Activated naive CD4-positive, alpha-beta T cell treated with anti-CD3 and anti-CD28 coated beads for 36 hours (primary cell): ENCODE measurements around the gene RABEP1. TPM values are rescaled to one million over a fixed set of nuclear protein-coding genes. Genes with fewer than 3 reads are reported as not detected.
A peak's percentile ranks its signal among the peaks of the same experiment; 100 is the strongest.

Source experiments
- CTCF ChIA-PET: fragments of 350-600 bp; sonication (Branson Sonifier 250); formaldehyde crosslinking; loops from one replicate; lab custom pipeline; 2021; ENCODE audit warnings: antibody characterized with exemption; lab: Charles Lee
- DNase-seq: peaks from one replicate; pipeline ENCODE4 v3.0.0-alpha.2; 2020
- H3K27ac Mint-ChIP-seq: one replicate; pipeline ENCODE4 v1.8.0; 2021; ENCODE audit warnings: mild to moderate bottlenecking, mixed read lengths
- H3K27me3 Mint-ChIP-seq: one replicate; pipeline ENCODE4 v1.8.0; 2021; ENCODE audit warnings: low read depth, mixed read lengths
- H3K36me3 Mint-ChIP-seq: one replicate; pipeline ENCODE4 v1.8.0; 2021; ENCODE audit warnings: low read depth, mixed read lengths
- H3K4me1 Mint-ChIP-seq: one replicate; pipeline ENCODE4 v1.8.0; 2021; ENCODE audit warnings: low read depth, mixed read lengths
- H3K4me3 Mint-ChIP-seq: one replicate; pipeline ENCODE4 v1.8.0; 2021; ENCODE audit warnings: mild to moderate bottlenecking, moderate library complexity, mixed read lengths
- H3K9me3 Mint-ChIP-seq: one replicate; pipeline ENCODE4 v1.8.0; 2021; ENCODE audit warnings: mixed read lengths
- intact Hi-C: fragments of 100-400 bp; cut with micrococcal nuclease; formaldehyde crosslinking; loops from one replicate; pipeline ENCODE4 v1.15.1; 2023
- total RNA-seq, 2 experiments: library from RNA; stranded (reverse); gene quantifications; one replicate each; pipeline ENCODE4 v1.2.3, GENCODE V29; 2021

Gene RABEP1
- total RNA-seq, 2 experiments from 2014 or later, result 57.9 to 59.3 TPM

DNA sequence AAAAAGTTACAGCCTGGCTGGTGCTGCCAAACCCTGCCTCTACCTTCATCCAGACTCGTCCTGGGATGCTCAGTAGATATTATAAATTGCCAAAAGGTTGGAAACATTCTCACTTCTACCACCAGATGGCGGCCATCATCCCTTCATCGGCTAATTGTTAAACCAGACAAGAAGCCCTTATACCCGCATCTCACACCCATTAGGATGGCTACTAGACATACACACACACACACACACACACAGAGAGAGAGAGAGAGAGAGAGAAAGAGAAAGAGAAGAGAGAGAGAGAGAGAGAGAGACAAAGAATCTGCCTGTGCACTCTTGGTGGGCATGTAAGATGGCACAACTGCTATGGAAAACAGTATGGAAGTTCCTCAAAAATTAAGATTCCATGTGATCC is 32.5 kb upstream of the RABEP1 start:
- Mint-ChIP-seq H3K4me1 (peaks cover 8% of the 10 kb centered on the region), H3K27me3 (no peaks in the 10 kb centered on the region), H3K4me3 (no peak overlapping the region), H3K9me3 (no peaks in the 10 kb centered on the region), H3K36me3 (no peaks in the 10 kb centered on the region), H3K27ac (no peak overlapping the region)
- intact Hi-C loops, result loop anchor here (1.0 to 5.0 kb wide), 4 partner anchors 33 to 335 kb away; partner anchors contain the start of genes C1QBP, NLRP1 and RABEP1
- DNase-seq, result peak; percentile 85
- CTCF ChIA-PET, result interaction anchor here (0.6 to 1.4 kb wide), 7 partner anchors 10 to 191 kb away, joined by 3 to 6 read pairs (median 3); no protein-coding TSS in a partner anchor

DNA sequence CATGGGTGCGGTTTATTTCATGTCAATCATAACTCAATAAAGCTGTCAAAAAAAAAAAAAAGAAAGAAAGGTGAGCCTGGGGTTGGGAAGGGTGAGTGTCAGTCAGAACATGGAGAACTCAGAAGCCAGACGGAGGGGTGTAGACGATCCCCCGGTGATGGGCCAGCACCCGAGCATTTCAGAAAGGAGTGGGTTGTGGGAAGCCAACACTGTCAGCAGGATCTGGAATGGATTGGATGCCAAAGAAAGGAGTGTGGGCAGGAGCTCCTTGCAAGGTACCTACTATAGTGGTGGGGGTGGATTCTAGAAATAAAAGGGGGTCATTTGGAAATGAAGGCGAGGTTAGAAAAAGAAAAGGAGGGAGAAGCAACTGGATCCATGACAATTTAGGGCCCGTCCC is 27.7 kb upstream of the RABEP1 start:
- Mint-ChIP-seq H3K9me3 (no peaks in the 10 kb centered on the region), H3K27ac (no peak overlapping the region), H3K4me3 (no peak overlapping the region), H3K27me3 (no peaks in the 10 kb centered on the region), H3K36me3 (no peaks in the 10 kb centered on the region), H3K4me1 (peaks cover 15% of the 10 kb centered on the region)
- CTCF ChIA-PET, result interaction anchor here (1.2 kb wide), 1 partner anchor 186 kb away, joined by 5 read pairs; no protein-coding TSS in a partner anchor
- no peak for DNase-seq
- intact Hi-C loops, result no loop called here

DNA sequence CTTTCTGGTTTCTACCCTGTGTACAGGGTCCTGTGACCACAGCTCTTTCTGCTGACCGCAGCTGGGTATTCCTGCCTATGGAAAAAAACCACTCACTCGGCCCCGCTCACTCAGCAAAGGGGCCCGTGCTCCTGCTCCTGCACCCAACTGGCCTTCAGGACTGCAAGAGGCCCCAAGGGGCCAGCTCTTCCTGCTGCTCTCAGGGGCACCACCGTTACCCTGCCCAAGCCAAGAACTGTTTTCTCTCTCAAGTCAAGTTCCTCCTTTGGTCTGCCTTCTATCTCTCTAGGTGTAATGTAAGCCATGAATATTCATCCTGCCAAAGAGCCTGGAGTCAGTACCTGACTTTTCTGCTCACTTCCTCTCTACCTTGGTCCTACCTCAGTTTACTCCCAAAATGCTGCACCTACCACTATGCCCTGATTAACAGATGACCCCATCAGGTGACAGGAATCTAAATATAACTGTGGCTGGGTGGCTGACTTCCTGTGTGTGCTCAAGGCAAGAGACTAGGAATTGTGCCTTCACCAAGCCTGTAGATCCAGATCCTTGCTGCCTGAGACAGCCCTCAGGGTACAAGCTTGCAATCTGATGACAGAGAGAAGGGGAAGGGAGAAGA is 27.1 kb upstream of the RABEP1 start:
- H3K36me3 Mint-ChIP-seq, result no peaks in the 10 kb centered on the region
- intact Hi-C loops, result no loop called here
- no peaks in the 10 kb centered on the region for H3K9me3 Mint-ChIP-seq
- peaks cover 11% of the 10 kb centered on the region for H3K4me1 Mint-ChIP-seq
- H3K27ac Mint-ChIP-seq, result no peak overlapping the region
- no peak overlapping the region for H3K4me3 Mint-ChIP-seq
- no peak for DNase-seq
- CTCF ChIA-PET, result no interaction called here
- H3K27me3 Mint-ChIP-seq, result no peaks in the 10 kb centered on the region

DNA sequence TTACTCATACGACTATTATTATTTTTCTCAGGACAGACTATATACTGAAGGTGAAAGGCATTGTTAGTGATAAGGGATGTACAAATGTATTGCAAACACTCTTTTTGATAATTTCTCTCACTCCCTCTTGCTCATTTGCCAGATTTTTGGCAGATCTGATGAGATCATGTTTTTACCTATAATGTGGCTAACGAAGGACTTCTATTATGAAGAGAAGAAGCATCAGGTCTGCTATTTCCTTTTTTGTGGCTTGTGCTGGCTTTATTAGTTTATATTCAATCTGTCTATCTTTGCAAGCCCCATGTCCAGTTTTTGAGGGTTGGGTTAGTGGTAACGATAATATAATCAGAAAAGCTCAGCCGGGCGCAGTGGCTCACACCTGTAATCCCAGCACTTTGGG is 25.0 kb upstream of the RABEP1 start:
- CTCF ChIA-PET, result no interaction called here
- Mint-ChIP-seq H3K27me3 (no peaks in the 10 kb centered on the region), H3K9me3 (no peaks in the 10 kb centered on the region), H3K4me3 (no peak overlapping the region), H3K4me1 (peaks cover 11% of the 10 kb centered on the region), H3K36me3 (no peaks in the 10 kb centered on the region), H3K27ac (no peak overlapping the region)
- intact Hi-C loops, result no loop called here
- DNase-seq, result no peak

DNA sequence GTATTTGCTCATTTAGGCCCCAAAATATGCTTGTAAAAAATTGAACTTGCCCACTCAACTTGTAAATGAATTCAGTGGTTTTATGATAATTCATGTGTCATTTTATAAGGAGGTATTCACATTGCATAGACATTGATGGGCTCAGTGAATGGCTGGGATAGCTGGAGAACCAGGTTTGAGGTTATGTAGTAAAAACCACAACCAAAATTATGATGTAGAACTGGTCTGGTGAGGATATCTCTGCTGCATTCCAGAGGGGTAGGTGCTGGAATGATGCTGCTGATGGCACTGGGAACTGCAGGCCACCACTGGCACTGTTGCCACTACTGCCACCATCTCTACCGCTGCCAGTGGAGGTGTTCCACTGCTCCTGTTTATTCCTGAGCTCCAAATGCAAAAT is 21.5 kb upstream of the RABEP1 start:
- H3K4me1 Mint-ChIP-seq, result no peaks in the 10 kb centered on the region
- H3K27ac Mint-ChIP-seq, result no peak overlapping the region
- intact Hi-C loops, result no loop called here
- DNase-seq, result no peak
- no peaks in the 10 kb centered on the region for H3K9me3 Mint-ChIP-seq
- no peaks in the 10 kb centered on the region for H3K27me3 Mint-ChIP-seq
- CTCF ChIA-PET, result no interaction called here
- H3K36me3 Mint-ChIP-seq, result no peaks in the 10 kb centered on the region
- no peak overlapping the region for H3K4me3 Mint-ChIP-seq

DNA sequence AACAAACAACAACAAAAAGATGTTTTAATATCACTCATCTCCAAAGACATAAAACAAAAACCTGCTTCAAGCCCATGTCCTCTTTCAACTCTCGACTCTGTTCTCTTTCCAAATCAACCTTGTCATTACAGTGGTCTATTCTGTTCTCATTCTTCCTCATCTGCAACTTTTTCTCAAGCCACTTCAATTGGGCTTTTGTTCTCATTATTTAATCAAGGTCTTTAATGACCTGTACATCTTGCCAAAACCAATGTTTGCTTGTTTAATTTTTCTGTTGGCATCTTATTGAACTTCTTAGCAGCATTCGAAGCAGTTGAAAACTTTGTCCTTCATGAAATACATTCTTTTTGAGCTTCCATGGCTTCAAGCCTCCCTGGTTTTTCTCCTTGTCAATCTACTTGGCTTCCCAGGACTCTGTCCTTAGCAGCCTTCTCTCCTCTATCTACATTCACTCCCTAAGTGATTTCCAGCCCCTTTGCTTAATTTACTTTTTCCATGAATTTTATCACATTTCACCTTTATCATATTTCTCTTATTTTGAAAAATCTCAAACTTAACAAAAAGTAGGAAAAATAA is 19.6 kb upstream of the RABEP1 start:
- intact Hi-C loops, result no loop called here
- no peak overlapping the region for H3K27ac Mint-ChIP-seq
- H3K27me3 Mint-ChIP-seq, result no peaks in the 10 kb centered on the region
- no peaks in the 10 kb centered on the region for H3K4me1 Mint-ChIP-seq
- no peak overlapping the region for H3K4me3 Mint-ChIP-seq
- no peak for DNase-seq
- CTCF ChIA-PET, result no interaction called here
- H3K9me3 Mint-ChIP-seq, result no peaks in the 10 kb centered on the region
- no peaks in the 10 kb centered on the region for H3K36me3 Mint-ChIP-seq

DNA sequence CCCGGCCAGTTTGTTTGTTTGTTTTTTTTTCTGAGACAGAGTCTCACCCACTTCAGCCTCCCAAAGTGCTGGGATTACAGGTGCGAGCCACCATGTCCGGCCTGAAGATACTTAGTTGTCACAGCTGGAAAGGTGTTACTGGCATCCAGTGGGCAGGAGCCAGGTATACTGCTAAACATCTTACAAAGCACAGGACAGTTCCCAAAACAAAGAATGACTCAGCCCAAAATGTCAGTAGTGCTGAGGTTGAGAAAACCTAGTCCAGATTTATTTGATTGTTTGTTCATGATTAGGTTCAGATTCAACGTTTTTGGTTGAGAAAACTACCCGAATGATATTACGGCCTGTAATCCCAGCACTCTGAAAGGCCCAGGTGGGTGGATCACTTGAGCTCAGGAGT is 18.6 kb upstream of the RABEP1 start:
- no peak overlapping the region for H3K4me3 Mint-ChIP-seq
- H3K36me3 Mint-ChIP-seq, result no peaks in the 10 kb centered on the region
- CTCF ChIA-PET, result no interaction called here
- no peak overlapping the region for H3K27ac Mint-ChIP-seq
- DNase-seq, result no peak
- no peaks in the 10 kb centered on the region for H3K27me3 Mint-ChIP-seq
- H3K9me3 Mint-ChIP-seq, result no peaks in the 10 kb centered on the region
- intact Hi-C loops, result no loop called here
- no peaks in the 10 kb centered on the region for H3K4me1 Mint-ChIP-seq

DNA sequence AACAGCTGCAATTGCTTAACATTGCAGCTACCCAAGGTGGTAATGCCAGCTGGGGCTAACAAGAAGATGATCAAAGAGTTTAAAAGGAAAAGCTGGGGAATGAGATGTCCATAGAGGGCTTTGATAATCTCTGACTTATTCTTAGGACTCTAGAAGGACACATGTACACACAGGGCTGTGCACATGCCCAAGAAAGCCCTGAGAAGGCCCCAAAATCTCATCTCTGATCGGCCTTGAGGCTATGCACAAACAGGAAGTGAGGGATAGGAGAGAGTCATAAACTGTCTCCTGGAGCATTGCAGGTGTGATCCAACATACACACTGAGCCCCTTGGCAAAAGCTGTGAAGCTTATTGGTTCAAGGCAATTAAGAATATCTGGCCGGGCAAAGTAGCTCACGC is 17.2 kb upstream of the RABEP1 start:
- no peak for DNase-seq
- Mint-ChIP-seq H3K27me3 (no peaks in the 10 kb centered on the region), H3K4me3 (no peak overlapping the region), H3K36me3 (no peaks in the 10 kb centered on the region), H3K27ac (no peak overlapping the region), H3K4me1 (no peaks in the 10 kb centered on the region), H3K9me3 (no peaks in the 10 kb centered on the region)
- CTCF ChIA-PET, result no interaction called here
- intact Hi-C loops, result no loop called here

DNA sequence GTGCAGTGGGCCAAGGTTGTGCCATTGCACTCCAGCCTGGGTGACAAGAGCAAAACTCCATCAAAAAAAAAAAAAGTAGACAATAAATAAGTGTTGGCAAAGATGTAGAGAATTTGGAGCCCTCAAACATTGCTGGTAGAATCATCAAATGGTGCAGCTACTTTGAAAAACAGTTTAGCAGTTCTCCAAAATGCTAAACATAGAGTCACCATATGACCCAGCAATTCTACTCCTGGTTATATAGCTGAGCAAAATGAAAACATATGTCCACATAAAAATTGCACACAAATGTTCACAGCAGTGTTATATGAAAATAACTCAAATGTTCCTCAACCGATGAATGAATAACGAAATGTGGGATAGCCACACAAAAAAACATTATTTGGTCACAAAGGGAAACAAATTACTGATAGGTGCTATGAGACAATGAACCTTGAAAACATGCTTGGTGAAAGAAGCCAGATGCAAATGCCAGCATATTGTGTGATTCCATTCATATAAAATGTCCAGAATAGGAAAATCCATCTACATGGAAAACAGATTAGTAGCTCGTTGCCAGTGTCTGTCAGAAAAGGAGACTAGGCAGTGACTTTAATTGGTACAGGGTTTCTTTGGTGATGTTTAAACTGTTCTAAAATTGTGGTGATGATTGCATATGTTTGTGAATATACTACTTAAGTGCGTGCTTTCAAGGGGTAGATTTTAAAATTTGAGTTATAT is 12.7 kb upstream of the RABEP1 start:
- intact Hi-C loops, result no loop called here
- H3K4me3 Mint-ChIP-seq, result no peak overlapping the region
- H3K27me3 Mint-ChIP-seq, result no peaks in the 10 kb centered on the region
- H3K4me1 Mint-ChIP-seq, result peaks cover 12% of the 10 kb centered on the region
- H3K27ac Mint-ChIP-seq, result no peak overlapping the region
- DNase-seq, result no peak
- H3K36me3 Mint-ChIP-seq, result no peaks in the 10 kb centered on the region
- CTCF ChIA-PET, result interaction anchor here (0.6 kb wide), 1 partner anchor 1833 kb away, joined by 3 read pairs; no protein-coding TSS in a partner anchor
- no peaks in the 10 kb centered on the region for H3K9me3 Mint-ChIP-seq

DNA sequence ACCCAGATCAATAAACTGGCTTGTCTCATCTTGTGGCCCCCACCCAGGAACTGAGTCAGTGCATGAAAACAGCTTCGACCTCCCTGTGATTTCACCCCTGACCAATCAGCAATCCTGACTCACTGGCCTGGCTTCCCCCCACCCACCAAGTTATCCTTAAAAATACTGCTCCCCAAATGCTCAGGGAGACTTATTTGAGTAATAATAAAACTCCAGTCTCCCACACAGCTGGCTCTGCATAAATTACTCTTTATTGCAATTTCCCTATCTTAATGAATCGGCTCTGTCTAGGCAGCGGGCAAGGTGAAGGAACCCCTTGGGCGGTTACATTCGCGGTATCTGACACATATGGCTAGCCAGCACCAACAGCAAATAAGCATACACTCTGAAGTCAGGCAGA is 9.8 kb upstream of the RABEP1 start:
- CTCF ChIA-PET, result interaction anchor here (0.8 to 1.3 kb wide), 2 partner anchors 12 to 34 kb away, joined by 3 to 5 read pairs; no protein-coding TSS in a partner anchor
- peak; percentile 53 for DNase-seq
- Mint-ChIP-seq H3K27me3 (no peaks in the 10 kb centered on the region), H3K4me1 (peaks cover 12% of the 10 kb centered on the region), H3K27ac (no peak overlapping the region), H3K4me3 (no peak overlapping the region), H3K36me3 (no peaks in the 10 kb centered on the region), H3K9me3 (no peaks in the 10 kb centered on the region)
- intact Hi-C loops, result no loop called here

DNA sequence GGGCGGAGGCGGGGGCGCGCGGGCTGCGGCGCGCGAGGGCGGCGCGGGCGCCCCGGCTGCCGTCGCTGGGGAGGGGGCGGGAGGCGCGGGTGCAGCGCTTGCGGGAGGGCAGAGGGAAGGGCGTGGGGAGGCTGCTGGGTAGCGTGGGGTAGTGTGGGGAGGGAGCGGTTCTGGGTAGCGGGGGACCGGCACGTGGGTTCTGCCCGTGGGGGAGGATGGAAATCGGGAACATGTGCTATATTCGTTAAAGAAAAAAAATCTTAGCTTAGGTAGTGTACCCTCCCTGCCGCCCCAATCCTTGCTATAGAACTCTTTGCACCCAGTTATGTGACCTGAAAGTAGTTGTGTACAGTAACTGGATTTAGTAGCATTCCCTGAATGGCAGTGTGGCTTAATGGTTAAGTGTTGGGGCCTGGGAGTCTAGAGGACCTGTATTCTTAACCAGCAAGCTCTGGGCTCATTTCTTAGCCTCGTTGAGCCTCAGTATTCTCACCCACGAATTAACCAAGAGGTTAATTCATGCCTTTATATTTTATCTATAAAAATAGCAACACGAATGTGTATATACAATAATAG is 646 bp downstream of the RABEP1 start:
- CTCF ChIA-PET, result interaction anchor here (0.7 kb wide), 1 partner anchor 14 kb away, joined by 3 read pairs; no protein-coding TSS in a partner anchor
- Mint-ChIP-seq H3K4me3 (peak overlapping the region; percentile 91), H3K36me3 (peaks cover 11% of the 10 kb centered on the region), H3K4me1 (peaks cover 39% of the 10 kb centered on the region), H3K27me3 (no peaks in the 10 kb centered on the region), H3K27ac (peak overlapping the region; percentile 88), H3K9me3 (no peaks in the 10 kb centered on the region)
- intact Hi-C loops, result loop anchor here (1.0 to 10.0 kb wide), 8 partner anchors 35 to 570 kb away; partner anchors contain the start of genes ARRB2, C1QBP, DERL2 and MIS12
- peak; percentile 33 for DNase-seq
